Neural progenitor cell (in vitro differentiated cells): ENCODE data around the gene IFT52. TPM values are rescaled to one million over a fixed set of nuclear protein-coding genes. Genes with fewer than 3 reads are reported as not detected.

Experiments
- DNase-seq: peaks from one replicate; pipeline ENCODE4 v3.0.0-alpha.2; 2016; ENCODE audit warnings: low spot score
- H2AFZ ChIP-seq: fragments of 200-600 bp; sonication (generic); replicated peaks from 2 replicates; pipeline ENCODE4 v1.6.1; 2016; ENCODE audit warnings: antibody characterized with exemption
- H3F3A ChIP-seq: fragments of 200-600 bp; sonication (generic); 2 replicates; pipeline ENCODE4 v1.6.1; 2016; ENCODE audit warnings: antibody characterized with exemption, low read depth
- H3K27ac ChIP-seq: fragments of 200-600 bp; sonication (generic); 2 replicates; pipeline ENCODE4 v1.5.1; 2016; ENCODE audit warnings: mild to moderate bottlenecking
- H3K27me3 ChIP-seq: fragments of 200-600 bp; sonication (generic); 2 replicates; pipeline ENCODE4 v1.6.1; 2016; ENCODE audit warnings: mild to moderate bottlenecking, moderate library complexity
- H3K36me3 ChIP-seq: fragments of 200-600 bp; sonication (generic); 2 replicates; pipeline ENCODE4 v1.5.1; 2016
- H3K4me1 ChIP-seq: fragments of 200-600 bp; sonication (generic); 2 replicates; pipeline ENCODE4 v1.6.1; 2016; ENCODE audit warnings: mixed run types
- H3K4me2 ChIP-seq: fragments of 200-600 bp; sonication (generic); 2 replicates; pipeline ENCODE4 v1.6.1; 2016
- H3K4me3 ChIP-seq: fragments of 200-600 bp; sonication (generic); 2 replicates; pipeline ENCODE4 v1.5.1; 2016
- H3K79me2 ChIP-seq: fragments of 200-600 bp; sonication (generic); 2 replicates; pipeline ENCODE4 v1.6.1; 2016; ENCODE audit warnings: low read depth
- H3K9ac ChIP-seq: fragments of 200-600 bp; sonication (generic); 2 replicates; pipeline ENCODE4 v1.6.1; 2016
- H3K9me3 ChIP-seq: fragments of 200-600 bp; sonication (generic); 2 replicates; pipeline ENCODE4 v1.5.1; 2016; ENCODE audit warnings: low read depth
- H4K20me1 ChIP-seq: fragments of 200-600 bp; sonication (generic); 2 replicates; pipeline ENCODE4 v1.6.1; 2016; ENCODE audit warnings: low read depth
- H3K27ac Mint-ChIP-seq: 3 replicates; pipeline ENCODE4 v1.8.0; 2021; ENCODE audit warnings: mixed read lengths
- H3K27me3 Mint-ChIP-seq: 2 replicates; pipeline ENCODE4 v1.8.0; 2022; ENCODE audit warnings: low read depth, mild to moderate bottlenecking, inconsistent platforms, moderate library complexity, mixed read lengths; ENCODE audit not compliant: insufficient read depth
- H3K36me3 Mint-ChIP-seq: 3 replicates; pipeline ENCODE4 v1.8.0; 2021; ENCODE audit warnings: mixed read lengths
- H3K4me1 Mint-ChIP-seq: 3 replicates; pipeline ENCODE4 v1.8.0; 2021; ENCODE audit warnings: mixed read lengths
- H3K4me3 Mint-ChIP-seq: 3 replicates; pipeline ENCODE4 v1.8.0; 2021; ENCODE audit warnings: mild to moderate bottlenecking, moderate library complexity, mixed read lengths
- H3K9me3 Mint-ChIP-seq: 3 replicates; pipeline ENCODE4 v1.8.0; 2020; ENCODE audit warnings: mixed read lengths
- EZH2 ChIP-seq: fragments of 200-600 bp; sonication (generic); IDR thresholded peaks from 2 replicates; pipeline ENCODE4 v1.6.1; 2017; ENCODE audit warnings: antibody characterized with exemption, mild to moderate bottlenecking, moderate library complexity
- EZH2phosphoT487 ChIP-seq: fragments of 200-600 bp; sonication (generic); IDR thresholded peaks from 2 replicates; pipeline ENCODE4 v1.6.1; 2017; ENCODE audit warnings: antibody characterized with exemption
- total RNA-seq: library from RNA; depleted of rRNA; stranded (reverse); fragments of >200 nt; gene quantifications from 2 replicates; pipeline ENCODE4 v1.2.3, GENCODE V29; 2015; ENCODE audit warnings: low replicate concordance
- TF ChIP-seq, protein P1 (sequence below): fragments of 200-600 bp; sonication (generic); IDR thresholded peaks from 2 replicates; pipeline ENCODE4 v1.5.1; 2017; ENCODE audit warnings: antibody characterized with exemption, mild to moderate bottlenecking

Gene IFT52
- total RNA-seq, 1 donor from 2014 or later = 87.9 TPM

DNA sequence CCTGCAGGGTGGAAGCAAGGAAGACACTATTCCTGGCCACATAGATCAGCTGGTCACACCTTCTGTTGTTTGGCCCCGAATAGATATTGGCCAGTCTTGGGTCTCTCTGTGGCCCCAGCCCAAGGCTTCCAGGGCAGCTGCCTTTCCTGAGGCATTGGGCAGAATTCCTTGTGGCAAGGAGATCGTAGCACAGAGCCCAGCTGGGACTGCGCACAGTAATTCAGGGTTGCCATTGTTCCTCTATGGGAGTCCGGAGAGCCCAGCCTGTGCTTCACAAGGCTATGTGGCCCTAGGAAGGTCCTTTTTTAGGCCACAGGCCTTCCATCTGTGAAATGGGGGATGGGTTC is 25.0 kb upstream of the IFT52 start:
- Histone ChIP-seq H3F3A (no peaks in the 10 kb centered on the region), H3K4me2 (no peak overlapping the region), H3K79me2 (no peaks in the 10 kb centered on the region), H3K27ac (no peak overlapping the region), H3K4me1 (no peaks in the 10 kb centered on the region), H3K27me3 (no peaks in the 10 kb centered on the region), H4K20me1 (no peaks in the 10 kb centered on the region), H3K9ac (no peak overlapping the region), H3K9me3 (no peaks in the 10 kb centered on the region), H3K4me3 (no peak overlapping the region), H2AFZ (no peak overlapping the region), H3K36me3 (no peaks in the 10 kb centered on the region)
- Mint-ChIP-seq H3K36me3 (no peaks in the 10 kb centered on the region), H3K4me1 (no peaks in the 10 kb centered on the region), H3K4me3 (no peak overlapping the region), H3K27ac (no peak overlapping the region), H3K27me3 (peaks cover 2% of the 10 kb centered on the region), H3K9me3 (no peaks in the 10 kb centered on the region)
- DNase-seq = no peak
- no peak for TF ChIP-seq EZH2
- TF ChIP-seq, protein P1, sequence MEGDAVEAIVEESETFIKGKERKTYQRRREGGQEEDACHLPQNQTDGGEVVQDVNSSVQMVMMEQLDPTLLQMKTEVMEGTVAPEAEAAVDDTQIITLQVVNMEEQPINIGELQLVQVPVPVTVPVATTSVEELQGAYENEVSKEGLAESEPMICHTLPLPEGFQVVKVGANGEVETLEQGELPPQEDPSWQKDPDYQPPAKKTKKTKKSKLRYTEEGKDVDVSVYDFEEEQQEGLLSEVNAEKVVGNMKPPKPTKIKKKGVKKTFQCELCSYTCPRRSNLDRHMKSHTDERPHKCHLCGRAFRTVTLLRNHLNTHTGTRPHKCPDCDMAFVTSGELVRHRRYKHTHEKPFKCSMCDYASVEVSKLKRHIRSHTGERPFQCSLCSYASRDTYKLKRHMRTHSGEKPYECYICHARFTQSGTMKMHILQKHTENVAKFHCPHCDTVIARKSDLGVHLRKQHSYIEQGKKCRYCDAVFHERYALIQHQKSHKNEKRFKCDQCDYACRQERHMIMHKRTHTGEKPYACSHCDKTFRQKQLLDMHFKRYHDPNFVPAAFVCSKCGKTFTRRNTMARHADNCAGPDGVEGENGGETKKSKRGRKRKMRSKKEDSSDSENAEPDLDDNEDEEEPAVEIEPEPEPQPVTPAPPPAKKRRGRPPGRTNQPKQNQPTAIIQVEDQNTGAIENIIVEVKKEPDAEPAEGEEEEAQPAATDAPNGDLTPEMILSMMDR = no peak
- TF ChIP-seq EZH2phosphoT487 = no peak

DNA sequence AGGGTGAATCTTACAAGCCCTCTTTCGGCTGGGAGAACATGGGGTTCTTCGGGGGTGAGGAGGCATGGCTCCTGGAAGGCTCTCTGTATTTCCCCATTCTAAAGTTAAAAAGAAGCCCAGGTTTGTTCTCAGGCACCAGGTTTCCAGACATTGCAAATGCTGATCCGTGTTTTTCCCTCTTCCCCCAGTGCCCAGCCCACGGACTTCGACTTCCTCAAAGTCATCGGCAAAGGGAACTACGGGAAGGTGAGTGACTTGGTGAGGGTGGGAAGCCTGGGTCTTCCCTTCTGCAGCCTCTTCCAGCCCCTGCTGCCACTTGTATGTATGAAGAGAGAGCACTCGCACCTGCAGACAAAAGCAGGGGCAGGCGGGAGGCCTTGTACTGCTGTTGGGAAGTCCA is 23.3 kb upstream of the IFT52 start:
- H4K20me1 ChIP-seq = no peaks in the 10 kb centered on the region
- H3K4me3 ChIP-seq = no peak overlapping the region
- H3K4me3 Mint-ChIP-seq = no peak overlapping the region
- H3K79me2 ChIP-seq = no peaks in the 10 kb centered on the region
- H3F3A ChIP-seq = no peaks in the 10 kb centered on the region
- no peaks in the 10 kb centered on the region for H3K9me3 ChIP-seq
- H3K27me3 Mint-ChIP-seq = no peaks in the 10 kb centered on the region
- TF ChIP-seq EZH2 = no peak
- TF ChIP-seq, protein P1 = no peak
- TF ChIP-seq EZH2phosphoT487 = no peak
- H2AFZ ChIP-seq = no peak overlapping the region
- no peaks in the 10 kb centered on the region for H3K27me3 ChIP-seq
- H3K27ac ChIP-seq = no peak overlapping the region
- H3K36me3 ChIP-seq = no peaks in the 10 kb centered on the region
- H3K4me1 Mint-ChIP-seq = no peaks in the 10 kb centered on the region
- H3K4me1 ChIP-seq = no peaks in the 10 kb centered on the region
- H3K9ac ChIP-seq = no peak overlapping the region
- H3K27ac Mint-ChIP-seq = no peak overlapping the region
- no peak overlapping the region for H3K4me2 ChIP-seq
- DNase-seq = no peak
- no peaks in the 10 kb centered on the region for H3K36me3 Mint-ChIP-seq
- no peaks in the 10 kb centered on the region for H3K9me3 Mint-ChIP-seq

DNA sequence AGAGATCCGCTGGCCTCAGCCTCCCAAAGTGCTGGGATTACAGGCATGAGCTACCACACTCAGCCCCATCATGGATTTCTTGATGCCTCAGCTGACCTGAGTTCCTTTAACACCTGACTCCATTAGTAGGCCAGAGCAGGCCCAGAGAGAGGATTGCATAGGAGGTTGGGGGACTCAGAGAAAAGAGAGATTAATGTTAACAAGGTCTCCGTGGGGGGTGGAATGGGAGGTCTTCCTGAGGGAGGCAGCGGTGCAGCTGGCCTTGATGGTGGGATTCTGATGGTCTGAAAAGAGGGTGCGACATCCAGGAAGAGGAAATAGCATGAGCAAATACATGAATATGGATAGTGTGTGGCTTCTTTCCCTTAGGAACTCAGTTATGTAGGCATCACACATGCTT is 22.0 kb upstream of the IFT52 start:
- Histone ChIP-seq H4K20me1 (no peaks in the 10 kb centered on the region), H2AFZ (no peak overlapping the region), H3K9me3 (no peaks in the 10 kb centered on the region), H3K4me2 (no peak overlapping the region), H3K4me3 (no peak overlapping the region), H3K27ac (no peak overlapping the region), H3K4me1 (no peaks in the 10 kb centered on the region), H3K36me3 (no peaks in the 10 kb centered on the region), H3K9ac (no peak overlapping the region), H3K79me2 (no peaks in the 10 kb centered on the region), H3F3A (no peaks in the 10 kb centered on the region), H3K27me3 (no peaks in the 10 kb centered on the region)
- Mint-ChIP-seq H3K27ac (peak overlapping the region; percentile 18), H3K4me3 (no peak overlapping the region), H3K36me3 (no peaks in the 10 kb centered on the region), H3K4me1 (peaks cover under 1% of the 10 kb centered on the region), H3K9me3 (no peaks in the 10 kb centered on the region), H3K27me3 (no peaks in the 10 kb centered on the region)
- peak; percentile 12 for DNase-seq
- TF ChIP-seq EZH2phosphoT487 = no peak
- TF ChIP-seq, protein P1 = no peak
- no peak for TF ChIP-seq EZH2

DNA sequence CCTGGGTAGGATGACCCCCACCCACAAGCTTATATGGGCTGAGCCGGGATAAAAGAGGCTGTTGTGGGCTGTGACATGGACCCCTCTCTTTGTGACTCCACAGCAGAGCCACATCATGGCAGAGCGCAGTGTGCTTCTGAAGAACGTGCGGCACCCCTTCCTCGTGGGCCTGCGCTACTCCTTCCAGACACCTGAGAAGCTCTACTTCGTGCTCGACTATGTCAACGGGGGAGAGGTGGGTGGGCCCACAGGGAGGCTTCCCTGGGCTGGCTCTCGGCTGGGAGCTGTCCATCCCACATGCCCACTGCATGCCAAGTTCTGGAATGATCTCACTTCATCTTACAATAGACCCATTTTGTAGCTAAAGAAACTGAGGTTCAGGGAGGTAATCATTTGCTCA is 21.5 kb upstream of the IFT52 start:
- DNase-seq = no peak
- no peak for TF ChIP-seq EZH2phosphoT487
- Histone ChIP-seq H3K27me3 (no peaks in the 10 kb centered on the region), H3F3A (no peaks in the 10 kb centered on the region), H3K4me1 (no peaks in the 10 kb centered on the region), H3K27ac (no peak overlapping the region), H3K9me3 (no peaks in the 10 kb centered on the region), H3K4me3 (no peak overlapping the region), H3K4me2 (no peak overlapping the region), H2AFZ (no peak overlapping the region), H3K79me2 (no peaks in the 10 kb centered on the region), H3K36me3 (no peaks in the 10 kb centered on the region), H3K9ac (no peak overlapping the region), H4K20me1 (no peaks in the 10 kb centered on the region)
- H3K4me3 Mint-ChIP-seq = no peak overlapping the region
- H3K27me3 Mint-ChIP-seq = no peaks in the 10 kb centered on the region
- H3K27ac Mint-ChIP-seq = no peak overlapping the region
- peaks cover 6% of the 10 kb centered on the region for H3K4me1 Mint-ChIP-seq
- H3K36me3 Mint-ChIP-seq = no peaks in the 10 kb centered on the region
- no peaks in the 10 kb centered on the region for H3K9me3 Mint-ChIP-seq
